Measurements from ENCODE around the gene PITPNM1. TPM values are rescaled to one million over a fixed set of nuclear protein-coding genes. Genes with fewer than 3 reads are reported as not detected.
A peak's percentile ranks its signal among the peaks of the same experiment; 100 is the strongest.

The PITPNM1 gene
- total and polyA plus RNA-seq, 2 of the 13 experiments (the other 11 are each of a cell fraction or from before 2014, with no cell fraction given) = 8.2 to 8.5 TPM

GRCh38 chr11:67482827-67483798, 22.1 kb downstream of the PITPNM1 start, which contains the start of gene AIP (continued):
- TF ChIP-seq TFDP2 (CRISPR knock-in tag; IDR thresholded peaks at IDR 0.05) = peak; percentile 99
- no peak; the same call in 1 of the 2 replicates for TF ChIP-seq ZBTB1 (CRISPR knock-in tag; IDR thresholded peaks at IDR 0.05; ENCODE audit: borderline replicate concordance)
- TF ChIP-seq HOXA5 (CRISPR knock-in tag; IDR thresholded peaks at IDR 0.05) = peak; percentile 94
- peak; percentile 60 for TF ChIP-seq RBM39 (IDR thresholded peaks at IDR 0.05; ENCODE audit: low read depth, low read length, poor library complexity, severe bottlenecking)
- peak; percentile 98 for TF ChIP-seq KLF6 (CRISPR knock-in tag; IDR thresholded peaks at IDR 0.05)
- peak; percentile 84; the same call in 1 of the 2 replicates for TF ChIP-seq ZNF337 (CRISPR knock-in tag; IDR thresholded peaks at IDR 0.05; ENCODE audit: borderline replicate concordance, low read depth)
- TF ChIP-seq NCOA2 (CRISPR knock-in tag; IDR thresholded peaks at IDR 0.05) = peak; percentile 72
- no peak for TF ChIP-seq TCF12 (IDR thresholded peaks at IDR 0.05)
- no peak; the same call in 1 of the 2 replicates for TF ChIP-seq TCF12 (CRISPR knock-in tag; IDR thresholded peaks at IDR 0.05)
- TF ChIP-seq ZNF382 (CRISPR knock-in tag; IDR thresholded peaks at IDR 0.05; ENCODE audit: borderline replicate concordance) = no peak
- peak; percentile 78; the same call in 1 of the 2 replicates for TF ChIP-seq ZNF710 (CRISPR knock-in tag; IDR thresholded peaks at IDR 0.05; ENCODE audit: borderline replicate concordance)
- peak; percentile 54; the same call in 1 of the 2 replicates for TF ChIP-seq ZNF562 (CRISPR knock-in tag; IDR thresholded peaks at IDR 0.05; ENCODE audit: borderline replicate concordance)
- peak; percentile 91 for TF ChIP-seq ZNF232 (CRISPR knock-in tag; IDR thresholded peaks at IDR 0.05; ENCODE audit: borderline replicate concordance)
- TF ChIP-seq ZNF737 (CRISPR knock-in tag; IDR thresholded peaks at IDR 0.05; ENCODE audit: borderline replicate concordance) = no peak
- TF ChIP-seq RNF2 (conservative IDR thresholded peaks at IDR 0.05; ENCODE audit: low read depth) = peak; percentile 100
- TF ChIP-seq ZNF253 (CRISPR knock-in tag; IDR thresholded peaks at IDR 0.05; ENCODE audit: borderline replicate concordance) = peak; percentile 98
- no peak for TF ChIP-seq PHB2 (IDR thresholded peaks at IDR 0.05; ENCODE audit: partially characterized antibody)
- no peak for TF ChIP-seq ZFP62 (CRISPR knock-in tag; IDR thresholded peaks at IDR 0.05)
- peak; percentile 90 for TF ChIP-seq ZNF142 (CRISPR knock-in tag; IDR thresholded peaks at IDR 0.05)
- peak; percentile 88 for TF ChIP-seq ZBTB3 (CRISPR knock-in tag; IDR thresholded peaks at IDR 0.05; ENCODE audit: borderline replicate concordance, low read depth)

Data from HepG2 (cell line).